22Rv1 (cell line): ENCODE measurements around the gene LPAR2.

Source experiments
- CTCF ChIP-seq: fragments of 450-650 bp; IDR thresholded peaks from 2 replicates; pipeline ENCODE4 v1.5.1; 2017; ENCODE audit warnings: mild to moderate bottlenecking
- ZFX ChIP-seq: fragments of 450-650 bp; IDR thresholded peaks from 2 replicates; pipeline ENCODE4 v1.6.1; 2017; ENCODE audit warnings: antibody characterized with exemption, borderline replicate concordance

GRCh38 chr19:19650331-19650730 lies 22.3 kb upstream of the LPAR2 start:
- no peak for TF ChIP-seq CTCF
- no peak for TF ChIP-seq ZFX
